GM18868 (cell line): ENCODE data around the gene PMEPA1.

Experiments used
- ATAC-seq: cut with Tn5 transposase; IDR thresholded peaks from one replicate; pipeline ENCODE4 v1.9.1; 2021; ENCODE audit warnings: mild to moderate bottlenecking, moderate library complexity; ENCODE audit not compliant: unreplicated experiment

The PMEPA1 gene

DNA sequence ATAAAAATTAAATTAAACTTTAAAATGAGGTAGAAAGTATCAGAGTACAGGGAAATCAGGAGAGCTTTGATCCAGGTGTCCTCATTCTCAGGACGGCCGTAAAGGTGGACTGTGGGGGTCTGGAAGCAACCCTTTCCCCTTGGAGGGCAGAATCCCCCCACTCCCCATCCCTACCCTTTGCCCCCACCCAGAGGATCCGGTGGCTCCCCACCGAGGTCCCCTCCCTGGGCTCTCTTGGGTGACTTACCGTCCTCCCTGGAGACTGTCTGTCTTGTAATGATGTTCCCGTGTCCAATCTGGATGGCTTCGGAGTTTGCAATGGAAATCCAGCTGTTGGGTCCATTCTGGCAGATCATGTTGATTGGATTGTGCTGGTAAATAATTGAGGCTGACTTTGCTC, 96.9 kb downstream of the PMEPA1 start:
- ATAC-seq, result no peak

DNA sequence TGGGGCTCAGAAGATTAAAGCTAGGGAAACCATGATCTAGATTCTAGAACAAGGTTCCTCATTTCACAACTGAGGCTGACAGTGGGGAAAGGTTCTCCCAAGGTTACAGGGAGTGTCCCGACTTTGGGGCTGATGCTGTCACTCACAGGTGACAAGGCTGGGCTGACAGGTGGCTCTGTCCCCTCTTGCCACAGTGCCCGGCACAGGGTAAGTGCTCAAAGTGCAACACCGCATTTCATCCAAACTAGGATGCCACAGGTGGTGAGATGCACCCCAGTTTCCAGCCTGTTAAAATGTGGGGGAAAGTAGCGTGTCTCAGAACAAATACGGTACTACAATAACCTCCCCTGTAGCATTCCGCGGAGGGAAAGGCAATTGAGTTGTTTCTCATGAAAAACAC, 97.4 kb downstream of the PMEPA1 start:
- no peak for ATAC-seq

DNA sequence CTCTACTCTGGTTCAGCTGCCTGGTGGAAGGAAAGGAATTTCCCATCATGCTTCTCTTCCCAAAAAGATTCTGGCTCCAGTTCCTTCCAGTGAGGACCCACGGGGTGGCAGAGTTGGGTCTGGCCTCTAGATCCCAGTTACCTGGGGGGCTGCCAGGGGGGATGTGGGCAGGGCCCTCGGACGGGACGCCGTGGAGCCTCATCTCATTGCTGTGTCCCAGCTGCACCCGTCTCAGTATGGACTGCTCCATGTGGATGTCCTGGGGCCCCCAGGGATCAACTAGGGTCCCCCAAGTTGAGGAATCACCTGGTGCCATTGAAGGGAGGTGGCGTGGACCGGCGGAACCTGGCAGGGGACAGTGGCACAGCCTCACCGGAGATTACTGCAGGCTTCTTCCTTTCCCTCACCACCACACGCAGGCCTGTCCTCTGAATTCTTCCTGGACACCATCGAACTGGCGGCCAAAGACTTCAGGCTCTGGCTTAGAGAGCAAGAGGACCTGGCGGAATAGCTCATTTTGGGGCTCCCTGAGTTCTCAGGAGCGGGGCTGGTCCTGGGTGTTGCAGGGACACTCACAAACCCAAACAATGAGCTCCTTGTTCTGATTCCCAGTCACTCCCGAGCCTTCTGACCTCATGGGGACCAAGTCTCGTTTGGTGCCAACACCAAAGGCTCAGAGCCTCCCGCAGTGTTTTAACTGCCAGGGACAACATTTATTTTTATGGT, 98.1 kb downstream of the PMEPA1 start:
- no peak for ATAC-seq

DNA sequence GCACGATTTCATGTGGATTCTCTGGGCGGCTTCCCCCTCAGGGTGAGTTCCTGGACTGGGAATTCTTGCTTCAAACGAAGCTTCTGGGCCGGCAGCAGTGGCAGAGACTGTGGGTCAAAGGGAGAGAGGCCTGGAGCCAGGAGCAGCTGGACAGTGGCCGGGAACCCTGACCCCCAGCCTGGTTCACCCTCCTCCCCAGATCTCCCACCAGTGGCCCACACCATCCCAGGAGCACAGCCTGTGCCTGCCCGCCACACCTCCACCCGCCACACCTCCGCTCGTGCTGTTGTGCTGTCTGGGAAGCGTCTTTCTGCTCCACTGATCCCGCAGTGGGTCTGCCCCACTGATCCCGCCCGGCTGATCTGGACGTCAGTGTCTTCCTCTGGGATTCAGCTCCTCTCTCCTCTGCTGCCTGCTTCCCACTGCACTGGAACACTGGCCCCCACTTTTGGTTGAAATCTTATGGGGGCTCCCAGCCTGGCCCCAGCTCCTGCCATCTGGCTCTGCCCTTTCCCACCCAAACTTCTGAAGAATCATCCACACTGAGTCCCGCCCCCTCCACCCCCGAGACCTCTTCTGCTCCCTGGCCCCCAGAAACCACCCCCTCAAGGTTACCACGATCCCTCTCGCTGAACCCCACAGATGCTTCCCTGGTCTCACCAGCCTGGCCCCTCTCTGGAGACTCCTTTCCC, 99.4 kb downstream of the PMEPA1 start:
- no peak for ATAC-seq

DNA sequence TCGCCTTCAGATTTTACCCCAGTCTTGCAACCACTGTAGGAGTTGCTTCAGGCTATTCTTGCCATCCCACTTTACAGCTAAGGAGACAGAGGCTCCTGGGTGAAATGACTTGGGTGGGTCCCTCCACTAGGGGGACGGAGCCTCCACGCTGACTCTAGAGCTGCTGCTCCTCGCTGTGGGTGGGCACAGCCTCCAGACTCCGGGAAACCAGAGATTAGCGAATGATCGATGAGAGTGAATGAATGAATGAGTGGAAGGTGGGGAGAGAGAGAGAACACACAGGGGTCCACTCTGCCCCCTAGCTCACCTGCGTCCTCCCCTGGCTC, 100.0 kb downstream of the PMEPA1 start:
- ATAC-seq, result no peak

DNA sequence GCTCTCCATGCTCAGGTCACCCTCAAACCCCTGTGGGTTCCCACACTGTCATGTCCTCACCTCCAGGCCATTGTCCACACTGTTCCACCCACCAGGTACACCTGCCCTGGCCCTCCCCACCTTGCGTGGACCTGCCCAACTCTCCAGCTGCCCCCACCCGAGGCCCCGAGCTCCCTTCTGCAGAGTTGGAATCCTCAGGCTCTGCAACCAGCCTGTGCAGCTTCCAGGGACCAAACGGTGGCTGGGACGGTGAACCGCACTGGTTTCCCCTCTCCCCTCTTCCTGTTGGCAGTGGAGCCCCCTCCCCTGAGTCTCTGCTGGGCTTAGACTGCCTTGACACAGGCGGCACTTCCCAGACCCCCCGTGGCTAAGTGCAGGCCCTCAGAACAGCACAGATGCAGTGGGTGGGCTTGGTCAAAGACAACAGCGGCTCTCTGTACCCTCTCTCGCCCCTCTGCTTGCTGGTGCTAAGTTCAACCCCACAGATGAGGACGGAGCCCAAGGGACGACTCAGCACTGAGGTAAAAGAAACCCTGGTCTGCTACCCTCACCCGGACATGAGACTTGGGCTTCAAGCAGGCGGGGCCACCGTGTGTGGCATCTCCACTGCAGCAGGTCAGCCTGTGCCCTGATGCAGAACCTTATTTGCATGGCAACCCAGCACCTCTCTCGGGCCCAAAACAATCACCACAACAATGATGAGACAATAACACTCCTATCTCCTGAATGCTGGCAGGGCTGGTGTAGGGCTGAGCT, 100.6 kb downstream of the PMEPA1 start:
- no peak for ATAC-seq

DNA sequence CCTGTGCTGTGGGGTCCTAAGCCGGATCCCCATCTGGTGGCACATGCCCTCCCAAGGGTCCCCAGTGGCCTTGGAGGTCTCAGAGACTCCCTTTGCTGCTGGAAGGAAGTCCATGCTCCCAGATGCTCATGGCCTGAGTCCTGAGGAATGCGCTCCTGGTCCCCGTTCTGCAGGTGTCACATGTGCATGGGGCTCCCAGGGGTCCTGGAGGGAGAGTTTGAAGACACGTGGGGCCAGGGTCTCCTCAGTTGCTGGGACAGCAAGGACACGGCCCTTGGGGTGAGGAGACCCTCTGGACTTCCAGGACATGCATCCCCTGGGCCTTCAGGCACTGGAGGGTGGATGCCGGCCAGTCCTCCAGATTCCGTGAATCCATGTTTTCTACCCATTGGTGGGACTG, 101.3 kb downstream of the PMEPA1 start:
- no peak for ATAC-seq

DNA sequence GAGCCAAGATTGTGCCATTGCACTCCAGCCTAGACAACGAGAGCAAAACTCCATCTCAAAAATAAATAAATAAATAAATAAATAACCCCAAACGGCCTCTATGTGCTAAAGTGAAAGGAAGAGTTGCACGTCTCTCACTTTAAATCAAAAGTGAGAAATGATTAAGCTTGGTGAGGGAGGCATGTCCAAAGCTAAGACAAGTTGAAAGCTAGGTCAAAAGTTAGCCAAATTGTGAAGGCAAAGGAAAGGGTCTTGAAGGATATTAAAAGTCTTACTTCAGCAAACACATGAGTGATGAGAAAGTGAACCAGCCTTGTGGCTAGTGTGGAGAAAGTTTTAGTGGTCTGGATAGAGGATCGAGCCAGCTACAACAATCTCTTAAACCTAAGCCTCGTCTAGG, 103.9 kb downstream of the PMEPA1 start:
- no peak for ATAC-seq

DNA sequence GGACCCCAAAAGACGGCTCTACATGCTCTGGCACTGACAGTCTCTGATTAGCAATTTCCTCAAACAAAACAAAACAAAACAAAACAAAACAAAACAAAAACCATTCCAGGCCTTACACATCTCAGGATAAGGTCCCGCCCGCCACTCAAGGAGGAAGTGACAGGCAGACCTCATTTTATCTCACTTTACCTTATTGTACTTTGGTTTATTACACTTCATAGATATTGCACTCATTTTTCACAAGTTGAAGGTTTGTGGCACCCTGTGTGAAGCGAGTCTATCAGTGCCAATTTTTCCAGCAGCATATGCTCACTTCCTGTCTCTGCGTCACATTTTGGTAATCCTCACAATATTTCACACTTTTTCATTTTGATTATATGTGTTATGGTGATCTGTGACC, 104.8 kb downstream of the PMEPA1 start:
- no peak for ATAC-seq

DNA sequence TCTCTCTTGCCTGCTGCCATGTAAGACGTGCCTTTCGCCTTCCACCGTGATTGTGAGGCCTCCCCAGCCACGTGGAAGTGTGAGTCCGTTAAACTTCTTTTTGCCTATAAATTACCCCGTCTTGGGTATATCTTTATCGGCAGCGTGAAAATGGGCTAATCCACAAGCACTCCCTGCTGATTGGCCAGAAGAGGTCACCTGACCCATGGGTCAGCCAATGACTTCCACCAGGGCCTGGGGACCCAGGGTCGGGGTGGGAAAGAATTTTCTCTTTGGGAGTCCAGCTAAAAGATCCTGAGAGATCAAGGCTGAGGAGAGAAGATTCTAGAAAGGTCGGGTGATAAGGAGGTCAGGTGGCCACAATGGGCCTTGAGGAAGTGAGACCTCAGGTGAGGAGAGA, 106.7 kb downstream of the PMEPA1 start:
- ATAC-seq, result no peak

DNA sequence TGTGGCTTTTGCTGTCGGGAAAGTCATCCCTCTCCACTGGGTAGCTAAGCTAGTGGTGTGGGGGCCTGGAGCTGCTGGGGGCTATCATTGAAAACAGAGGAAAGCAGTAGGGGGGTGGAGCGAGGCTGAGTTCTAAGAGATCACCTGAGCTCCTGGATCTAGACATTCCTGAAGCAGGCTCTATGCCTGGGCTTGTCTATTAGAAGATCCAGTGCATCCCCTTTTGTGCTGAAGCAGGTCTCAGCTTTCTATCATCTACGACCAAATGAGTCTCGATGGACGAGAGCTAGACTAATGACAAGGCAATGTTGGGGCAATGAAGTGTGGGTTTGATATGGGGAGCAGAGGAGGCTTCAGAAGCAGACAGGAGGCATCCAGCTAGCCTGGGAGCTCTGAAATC, 108.1 kb downstream of the PMEPA1 start:
- ATAC-seq, result no peak

DNA sequence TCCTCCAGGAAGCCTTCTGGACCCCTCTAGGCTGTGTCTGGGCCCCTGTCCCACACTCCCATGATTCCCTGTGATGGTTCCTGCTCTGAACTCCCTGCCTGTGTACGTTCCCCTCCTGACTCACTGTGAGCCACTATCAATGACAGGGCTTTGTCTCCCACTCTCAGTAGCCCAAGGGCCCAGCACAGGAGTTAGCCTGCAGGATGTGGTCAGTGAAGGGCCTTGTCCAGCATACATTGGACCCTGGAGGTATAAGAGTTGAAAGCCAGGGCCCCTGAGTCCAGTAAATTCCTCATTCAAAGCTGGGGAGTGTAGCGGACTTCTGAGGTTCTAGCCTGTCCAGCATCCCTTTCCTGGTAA, 108.6 kb downstream of the PMEPA1 start:
- ATAC-seq, result no peak

DNA sequence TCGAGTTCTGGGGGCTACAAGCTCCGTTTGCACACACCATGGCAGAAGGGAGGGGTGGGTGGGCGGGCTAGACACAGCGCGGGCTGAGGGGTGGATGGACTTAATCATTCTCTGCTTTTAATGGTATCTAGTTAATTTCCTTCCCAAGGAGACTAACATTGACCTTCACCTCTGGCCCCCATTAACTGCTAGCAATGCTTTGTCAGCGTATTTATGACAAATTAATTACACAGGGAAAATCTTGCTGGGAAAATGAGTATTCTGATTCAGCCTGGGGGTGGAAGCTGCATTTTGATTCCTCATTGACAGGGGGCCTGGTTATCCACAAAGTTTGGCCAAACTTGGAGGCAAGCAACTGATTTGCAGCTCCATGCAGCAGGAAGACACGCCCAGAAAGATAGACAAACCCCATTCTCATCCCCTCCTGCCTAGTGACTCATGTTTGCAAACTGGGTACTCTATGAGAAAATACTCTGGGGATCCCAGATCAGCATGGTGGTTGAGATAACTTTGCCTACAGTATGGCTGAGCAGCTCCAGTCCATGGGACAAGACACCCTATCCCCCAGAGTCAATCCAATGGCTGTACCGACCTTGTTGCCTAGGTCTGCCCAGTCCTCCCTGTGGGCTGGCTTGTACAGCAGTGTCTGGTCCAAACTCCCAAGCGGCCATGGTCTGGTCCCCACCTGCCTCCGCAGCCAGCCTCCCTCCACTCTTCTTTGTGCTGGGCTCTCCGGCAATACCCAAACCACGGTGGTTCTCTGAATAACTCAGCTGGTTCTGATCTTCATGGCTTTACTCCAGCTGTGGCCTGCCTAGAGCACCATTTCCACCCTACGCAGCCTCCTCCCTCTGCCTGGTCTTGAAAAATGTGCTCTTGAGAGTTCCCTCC, 109.2 kb downstream of the PMEPA1 start:
- peak; percentile 63 for ATAC-seq

DNA sequence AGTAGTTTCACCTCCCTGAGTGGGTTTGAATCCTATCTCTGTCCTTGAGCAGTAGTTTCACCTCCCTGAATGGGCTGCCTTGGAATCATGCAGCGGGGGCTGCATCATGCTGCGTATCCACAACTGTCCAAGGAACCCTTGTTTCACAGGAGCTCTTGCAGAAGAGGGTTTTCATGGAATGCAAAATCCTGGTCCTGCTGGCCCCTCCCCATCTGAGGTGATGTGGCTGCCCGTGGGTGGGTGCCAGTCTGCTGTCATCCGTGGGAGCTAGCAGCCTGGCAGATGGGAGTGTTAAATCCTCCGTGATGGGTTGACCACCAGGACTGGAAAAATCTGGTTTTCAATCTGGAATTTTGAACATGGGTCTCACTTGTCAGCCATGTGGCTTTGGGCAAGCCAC, 111.3 kb downstream of the PMEPA1 start:
- no peak for ATAC-seq
